Measurements from ENCODE around the gene GNPNAT1.

DNA sequence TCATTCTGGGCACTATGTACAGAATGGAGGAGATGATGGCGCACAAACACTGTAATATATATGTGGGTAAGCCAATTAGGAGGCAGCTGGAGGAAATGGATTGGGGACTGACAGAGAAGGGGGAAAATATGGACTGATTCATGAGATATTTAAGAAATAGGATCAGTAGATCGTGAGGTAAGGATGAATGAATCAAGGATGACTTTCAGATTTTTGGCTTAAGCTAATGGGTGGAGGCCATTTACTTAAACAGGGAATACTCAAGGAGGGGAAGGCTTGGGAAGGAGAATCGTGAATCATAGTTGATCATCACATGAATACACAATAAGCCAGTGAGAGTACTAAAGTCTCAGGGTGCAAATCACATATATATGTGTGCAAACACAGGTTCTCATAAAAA, 11.2 kb upstream of the GNPNAT1 start:
- TF ChIP-seq CTCF (IDR thresholded peaks at IDR 0.05) (no peak), POLR2A (IDR thresholded peaks at IDR 0.05) (no peak)
